Memory B cell (primary cell): ENCODE results near the gene CSNK1D.

Experiments used
- ATAC-seq: fragments of 150-1000 bp; cut with Tn5 transposase; 2 replicates; pipeline ENCODE4 v1.10.0; 2021; ENCODE audit warnings: low read depth, mild to moderate bottlenecking, moderate library complexity
- DNase-seq, 2 donors: peaks; one replicate each; pipeline ENCODE4 v3.0.0; 2022; ENCODE audit warnings: low spot score in 2 of 2
- H3K27ac Mint-ChIP-seq: one replicate; pipeline ENCODE4 v1.8.0; 2022; ENCODE audit warnings: mild to moderate bottlenecking, moderate library complexity, mixed read lengths
- H3K27me3 Mint-ChIP-seq: one replicate; pipeline ENCODE4 v1.8.0; 2022; ENCODE audit warnings: mixed read lengths
- H3K36me3 Mint-ChIP-seq: one replicate; pipeline ENCODE4 v1.8.0; 2022; ENCODE audit warnings: mild to moderate bottlenecking, mixed read lengths
- H3K4me1 Mint-ChIP-seq: one replicate; pipeline ENCODE4 v1.8.0; 2022; ENCODE audit warnings: mixed read lengths
- H3K4me3 Mint-ChIP-seq: one replicate; pipeline ENCODE4 v1.8.0; 2022; ENCODE audit warnings: mild to moderate bottlenecking, moderate library complexity, mixed read lengths
- H3K9me3 Mint-ChIP-seq: one replicate; pipeline ENCODE4 v1.8.0; 2022; ENCODE audit warnings: mixed read lengths

Gene CSNK1D

DNA sequence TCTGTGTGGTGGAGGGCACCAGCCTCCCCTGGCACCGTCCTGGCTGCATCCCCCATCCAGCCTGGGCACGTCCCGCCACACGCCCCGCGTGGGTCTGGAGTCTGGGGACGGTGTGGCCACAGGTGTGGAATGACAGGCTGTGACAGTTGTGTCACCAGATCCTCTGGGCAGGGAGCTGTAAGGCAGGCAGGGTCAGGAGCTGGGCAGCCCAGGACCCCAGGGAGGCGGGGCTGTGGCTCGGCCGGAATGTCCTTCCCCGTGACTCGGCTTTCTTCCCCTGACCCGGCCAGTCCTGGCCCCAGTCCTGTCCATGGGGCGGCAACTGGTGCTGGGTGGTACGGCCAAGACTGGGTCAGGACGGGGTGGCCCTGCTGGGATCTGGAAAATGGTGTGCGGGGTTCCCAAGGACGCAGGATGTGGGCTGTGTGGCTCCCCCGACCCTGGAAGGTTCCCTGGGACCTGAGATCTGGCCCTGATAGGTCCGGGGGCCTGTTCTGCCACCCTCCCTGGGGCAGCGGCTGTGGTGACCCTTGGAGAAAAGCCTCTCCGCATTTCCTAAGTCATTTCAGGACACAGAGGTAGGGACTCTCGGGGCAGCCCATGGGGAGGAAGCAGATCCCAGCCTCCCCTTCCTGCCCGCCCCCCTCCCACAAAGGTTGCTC lies 48.0 kb downstream of the CSNK1D start:
- Mint-ChIP-seq H3K4me3 (no peak overlapping the region), H3K9me3 (no peaks in the 10 kb centered on the region), H3K4me1 (peaks cover 10% of the 10 kb centered on the region), H3K27me3 (no peaks in the 10 kb centered on the region), H3K36me3 (no peaks in the 10 kb centered on the region), H3K27ac (no peak overlapping the region)
- no peak for ATAC-seq
- no peak for DNase-seq

DNA sequence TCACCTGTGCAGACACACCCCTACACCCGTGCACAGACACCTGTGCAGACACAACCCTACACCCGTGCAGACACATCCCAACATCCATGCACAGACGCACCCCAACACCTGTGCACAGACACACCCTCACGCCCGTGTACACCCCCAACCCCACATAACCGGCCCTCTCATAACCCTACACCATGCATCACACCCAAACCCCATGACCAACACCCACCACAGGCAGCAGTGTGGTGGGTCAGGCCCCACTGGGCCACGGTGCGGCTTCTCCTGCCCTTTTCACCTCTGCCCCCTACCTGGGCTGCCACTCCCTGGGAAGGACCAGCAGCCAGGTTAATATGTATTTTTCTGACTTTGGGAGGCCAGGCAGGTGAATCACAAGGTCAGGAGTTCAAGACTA lies 48.8 kb downstream of the CSNK1D start:
- DNase-seq (no peak), ATAC-seq (no peak)
- Mint-ChIP-seq H3K4me3 (no peak overlapping the region), H3K27ac (no peak overlapping the region), H3K4me1 (peaks cover 7% of the 10 kb centered on the region), H3K9me3 (no peaks in the 10 kb centered on the region), H3K27me3 (no peaks in the 10 kb centered on the region), H3K36me3 (no peaks in the 10 kb centered on the region)

DNA sequence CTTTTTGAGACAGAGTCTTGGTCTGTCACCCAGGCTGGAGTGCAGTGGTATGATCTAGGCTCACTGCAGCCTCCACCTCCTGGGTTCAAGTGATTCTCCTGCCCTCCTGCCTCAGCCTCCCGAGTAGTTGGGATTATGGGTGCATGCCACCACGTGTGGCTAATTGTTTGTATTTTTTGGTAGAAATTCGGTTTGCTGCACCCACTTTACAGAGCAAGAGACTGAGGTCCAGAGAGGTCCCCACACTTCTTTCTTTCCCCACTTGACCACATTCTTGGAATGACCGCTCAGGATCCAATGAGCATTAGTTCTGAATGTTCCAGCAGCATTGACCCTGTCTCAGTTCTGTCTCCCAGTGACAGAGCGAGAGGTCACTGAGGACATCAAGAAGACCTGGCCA lies 50.0 kb downstream of the CSNK1D start:
- H3K4me3 Mint-ChIP-seq = no peak overlapping the region

DNA sequence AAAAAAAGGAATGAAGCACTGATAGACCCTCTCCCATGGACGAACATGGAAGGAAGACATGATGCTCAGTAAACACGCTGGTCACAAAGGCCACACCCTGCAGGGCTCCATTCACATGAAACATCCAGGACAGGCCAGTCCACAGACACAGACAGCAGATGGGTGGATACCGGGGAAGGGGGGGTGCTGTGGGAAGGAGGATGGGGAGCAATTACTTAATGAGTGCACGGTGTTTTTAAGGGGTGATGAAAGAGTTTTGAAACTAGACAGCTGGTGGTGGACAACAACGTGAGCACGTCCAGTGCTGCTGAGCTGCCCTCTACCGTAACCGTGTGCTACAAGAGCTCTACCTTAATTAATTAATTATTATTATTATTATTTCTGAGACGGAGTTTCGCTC lies 50.7 kb downstream of the CSNK1D start:
- ATAC-seq (no peak), DNase-seq (no peak)
- H3K4me3 Mint-ChIP-seq = no peak overlapping the region
- peaks cover 7% of the 10 kb centered on the region for H3K4me1 Mint-ChIP-seq
- no peaks in the 10 kb centered on the region for H3K9me3 Mint-ChIP-seq
- H3K27ac Mint-ChIP-seq = no peak overlapping the region
- H3K27me3 Mint-ChIP-seq = no peaks in the 10 kb centered on the region
- no peaks in the 10 kb centered on the region for H3K36me3 Mint-ChIP-seq

More for the DNA sequence above, 50.0 kb downstream of the CSNK1D start:
- Mint-ChIP-seq H3K9me3 (no peaks in the 10 kb centered on the region), H3K27ac (no peak overlapping the region), H3K27me3 (no peaks in the 10 kb centered on the region), H3K36me3 (no peaks in the 10 kb centered on the region), H3K4me1 (peaks cover 7% of the 10 kb centered on the region)
- DNase-seq (no peak), ATAC-seq (no peak)

DNA sequence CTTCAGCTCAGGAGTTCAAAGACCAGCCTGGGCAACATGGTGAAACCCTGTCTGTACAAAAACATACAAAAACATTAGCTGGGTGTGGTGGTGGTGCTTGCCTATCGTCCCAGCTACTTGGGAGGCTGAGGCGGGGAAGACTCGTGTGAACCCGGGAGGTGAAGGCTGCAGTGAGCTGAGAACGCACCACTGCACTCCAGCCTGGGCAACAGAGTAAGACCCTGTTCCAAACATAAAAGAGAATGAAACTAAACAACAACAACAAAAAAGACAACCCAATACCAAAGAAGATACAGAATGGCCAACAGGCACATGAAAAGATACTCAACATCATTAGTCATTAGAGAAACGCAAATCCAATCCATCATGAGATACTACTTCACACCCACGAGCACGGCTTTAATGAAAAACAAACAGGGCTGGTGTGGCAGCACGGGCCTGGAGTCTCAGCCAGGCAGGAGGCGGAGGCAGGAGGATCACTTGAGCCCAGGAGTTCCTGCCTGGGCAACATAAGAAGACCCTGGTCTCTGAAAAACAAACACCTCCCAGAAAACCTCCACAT lies 52.1 kb downstream of the CSNK1D start:
- H3K4me1 Mint-ChIP-seq = peaks cover 10% of the 10 kb centered on the region
- H3K9me3 Mint-ChIP-seq = no peaks in the 10 kb centered on the region
- no peak overlapping the region for H3K27ac Mint-ChIP-seq
- no peak overlapping the region for H3K4me3 Mint-ChIP-seq
- DNase-seq (no peak), ATAC-seq (no peak)
- H3K27me3 Mint-ChIP-seq = no peaks in the 10 kb centered on the region
- no peaks in the 10 kb centered on the region for H3K36me3 Mint-ChIP-seq

DNA sequence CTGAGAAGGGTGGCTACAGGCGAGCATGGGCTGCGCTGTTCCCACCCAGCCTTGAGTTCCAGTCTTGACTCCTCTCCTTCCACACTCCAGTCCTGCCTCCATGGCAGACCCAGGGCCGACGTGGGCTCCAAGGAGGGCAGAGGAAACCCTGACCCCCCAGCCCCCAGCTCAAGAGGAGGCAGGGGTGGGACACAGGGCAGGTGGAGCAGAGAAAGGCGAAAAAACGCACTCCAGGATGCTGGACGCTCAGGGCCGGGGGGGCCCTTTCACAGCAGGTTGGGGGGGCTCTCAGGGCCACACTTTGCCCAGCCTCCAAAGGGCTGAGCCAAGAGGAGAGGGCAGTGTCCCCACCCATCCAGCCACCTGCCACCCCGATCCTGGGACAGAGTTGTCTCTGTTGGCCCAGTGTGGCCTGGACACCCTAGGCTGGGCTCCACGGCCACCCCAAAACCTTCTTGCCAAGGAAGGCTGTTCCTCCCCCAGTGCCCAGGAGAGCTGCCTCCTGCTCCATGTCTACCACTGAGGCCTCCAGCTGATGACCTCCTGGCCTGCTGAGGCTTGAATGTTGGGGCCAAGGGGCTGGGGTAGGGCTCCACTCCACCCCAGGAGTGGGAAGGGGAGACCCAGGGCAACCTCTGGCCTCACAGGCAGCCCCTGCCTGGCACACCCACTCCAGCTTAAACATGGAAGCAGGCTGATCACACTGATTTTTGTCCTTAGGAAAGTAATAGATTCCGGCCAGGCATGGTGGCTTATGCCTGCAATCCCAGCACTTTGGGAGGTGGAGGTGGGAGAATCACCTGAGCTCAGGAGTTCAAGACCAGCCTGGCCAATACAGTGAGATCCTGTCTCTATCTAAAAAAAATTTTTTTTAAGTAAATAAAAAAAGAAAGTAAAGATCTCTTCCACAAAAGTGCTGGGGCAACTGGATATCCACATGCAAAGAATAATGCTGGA lies 53.5 kb downstream of the CSNK1D start:
- no peak for ATAC-seq
- no peaks in the 10 kb centered on the region for H3K36me3 Mint-ChIP-seq
- H3K9me3 Mint-ChIP-seq = no peaks in the 10 kb centered on the region
- no peaks in the 10 kb centered on the region for H3K27me3 Mint-ChIP-seq
- H3K4me1 Mint-ChIP-seq = peaks cover 16% of the 10 kb centered on the region
- H3K27ac Mint-ChIP-seq = no peak overlapping the region
- H3K4me3 Mint-ChIP-seq = no peak overlapping the region
- DNase-seq = no peak

DNA sequence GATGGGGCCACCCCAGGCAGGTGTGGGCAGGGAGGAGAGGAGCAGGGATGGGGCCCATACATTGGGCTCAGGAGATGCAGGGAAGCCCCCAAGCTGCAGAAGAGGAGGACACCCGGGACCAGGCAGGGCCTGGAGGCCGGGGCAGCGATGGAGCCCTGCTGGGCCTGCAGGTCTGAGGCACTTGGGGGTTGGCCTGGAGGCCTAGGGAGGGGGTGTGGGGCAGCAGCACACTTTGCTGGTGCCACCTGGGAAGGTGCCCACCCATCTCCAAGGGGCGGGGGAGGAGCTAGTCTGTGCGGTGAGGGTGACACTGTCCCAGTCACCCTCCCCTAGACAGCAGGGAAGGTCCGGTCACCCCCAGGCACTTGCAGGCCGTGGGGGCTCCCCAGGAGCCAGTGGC lies 54.4 kb downstream of the CSNK1D start:
- H3K9me3 Mint-ChIP-seq = no peaks in the 10 kb centered on the region
- no peaks in the 10 kb centered on the region for H3K27me3 Mint-ChIP-seq
- H3K36me3 Mint-ChIP-seq = no peaks in the 10 kb centered on the region
- DNase-seq (no peak), ATAC-seq (no peak)
- H3K4me1 Mint-ChIP-seq = peaks cover 18% of the 10 kb centered on the region
- H3K27ac Mint-ChIP-seq = no peak overlapping the region
- no peak overlapping the region for H3K4me3 Mint-ChIP-seq

DNA sequence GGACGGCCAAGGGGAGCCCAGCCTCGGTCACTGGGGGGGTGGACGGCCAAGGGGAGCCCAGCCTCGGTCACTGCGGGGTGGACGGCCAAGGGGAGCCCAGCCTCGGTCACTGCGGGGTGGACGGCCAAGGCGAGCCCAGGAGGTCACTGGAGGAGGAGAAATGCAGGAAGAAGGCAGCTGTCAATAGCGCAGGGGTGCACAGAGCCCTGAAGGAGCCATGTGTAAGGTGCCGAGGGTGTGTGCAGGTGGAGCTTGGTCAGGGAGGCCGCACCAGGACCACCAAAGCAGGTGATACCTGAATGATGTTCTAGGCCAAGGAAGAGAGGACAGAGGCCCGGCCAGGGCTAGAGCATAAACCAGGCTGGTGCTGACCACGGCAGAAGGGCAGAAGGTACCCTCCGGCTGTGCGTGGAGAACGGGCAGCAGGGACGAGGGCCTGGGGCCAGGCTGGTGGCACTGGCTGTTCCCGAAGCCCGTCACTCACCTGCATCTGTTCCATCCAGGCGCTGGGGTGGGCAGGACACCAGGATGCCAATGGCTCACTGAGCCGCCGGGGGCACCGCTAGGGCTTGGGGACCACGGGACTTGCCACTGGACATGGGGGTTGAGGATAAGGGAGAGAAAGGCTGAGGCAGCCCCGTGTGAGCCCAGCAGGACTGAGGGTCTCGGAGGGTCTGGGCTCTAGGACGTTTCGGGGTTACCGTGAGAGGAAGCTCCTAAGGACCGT lies 55.0 kb downstream of the CSNK1D start:
- Mint-ChIP-seq H3K27me3 (no peaks in the 10 kb centered on the region), H3K36me3 (no peaks in the 10 kb centered on the region), H3K4me3 (no peak overlapping the region), H3K27ac (no peak overlapping the region), H3K4me1 (peaks cover 20% of the 10 kb centered on the region), H3K9me3 (no peaks in the 10 kb centered on the region)
- no peak for ATAC-seq
- no peak for DNase-seq

DNA sequence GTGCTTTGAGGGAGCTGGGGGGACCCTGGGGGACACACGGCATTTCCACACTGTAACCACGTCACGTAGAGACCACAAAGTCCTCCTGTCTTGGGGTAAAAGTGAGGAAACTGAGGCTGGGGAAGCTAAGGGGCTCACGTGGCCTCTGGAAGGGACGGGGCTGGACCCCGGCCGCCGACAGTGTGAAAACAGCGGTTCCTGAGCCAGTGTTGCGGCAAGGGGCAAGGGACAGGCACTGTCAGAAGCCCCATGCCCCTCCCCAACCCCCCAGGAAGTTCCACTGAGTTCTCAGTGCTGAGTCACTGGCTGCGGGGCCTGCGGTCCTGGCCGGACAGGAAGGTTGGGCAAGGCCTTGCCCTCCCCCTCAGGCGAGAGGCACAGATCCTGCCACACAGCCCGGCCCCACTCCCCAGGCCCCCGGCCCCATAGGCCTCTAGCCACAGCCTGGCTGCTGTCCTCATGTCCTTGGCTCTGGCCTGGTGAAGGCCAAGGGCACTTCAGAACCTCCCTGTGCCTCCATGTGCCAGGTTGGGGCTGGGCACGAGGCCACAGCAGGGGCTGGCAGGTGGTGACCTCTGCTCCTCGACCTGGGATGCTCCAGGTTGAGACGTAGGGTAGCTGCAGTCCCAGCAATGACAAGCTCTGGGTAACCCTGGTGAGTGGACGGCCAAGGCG lies 55.8 kb downstream of the CSNK1D start:
- no peaks in the 10 kb centered on the region for H3K9me3 Mint-ChIP-seq
- H3K4me1 Mint-ChIP-seq = peaks cover 21% of the 10 kb centered on the region
- no peak for DNase-seq
- H3K27me3 Mint-ChIP-seq = no peaks in the 10 kb centered on the region
- no peak overlapping the region for H3K4me3 Mint-ChIP-seq
- no peak overlapping the region for H3K27ac Mint-ChIP-seq
- no peaks in the 10 kb centered on the region for H3K36me3 Mint-ChIP-seq
- no peak for ATAC-seq

DNA sequence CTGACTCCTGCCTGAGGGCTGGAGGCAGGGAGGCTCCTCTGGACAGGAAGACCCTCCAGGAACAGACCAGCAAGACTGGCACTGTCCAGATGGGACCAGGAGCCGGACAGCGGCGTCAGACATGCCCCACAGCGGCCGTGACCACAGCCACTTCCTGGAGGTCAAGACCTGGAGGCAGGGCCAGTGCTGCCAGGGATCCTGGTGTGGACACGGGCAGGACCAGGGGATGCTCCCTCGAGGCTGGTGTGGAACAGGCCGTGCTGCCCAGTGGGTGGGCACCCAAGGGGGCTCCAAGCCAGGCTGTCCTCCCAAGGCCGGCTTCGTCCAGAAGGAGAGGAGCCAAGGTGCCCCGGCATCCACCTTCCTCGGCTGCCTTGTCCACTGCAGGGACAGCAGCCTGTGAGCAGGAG lies 56.4 kb downstream of the CSNK1D start:
- H3K27ac Mint-ChIP-seq = peak overlapping the region; percentile 90
- peaks cover 21% of the 10 kb centered on the region for H3K4me1 Mint-ChIP-seq
- H3K4me3 Mint-ChIP-seq = no peak overlapping the region
- no peaks in the 10 kb centered on the region for H3K9me3 Mint-ChIP-seq
- no peaks in the 10 kb centered on the region for H3K27me3 Mint-ChIP-seq
- DNase-seq = no peak
- no peak for ATAC-seq
- H3K36me3 Mint-ChIP-seq = no peaks in the 10 kb centered on the region

DNA sequence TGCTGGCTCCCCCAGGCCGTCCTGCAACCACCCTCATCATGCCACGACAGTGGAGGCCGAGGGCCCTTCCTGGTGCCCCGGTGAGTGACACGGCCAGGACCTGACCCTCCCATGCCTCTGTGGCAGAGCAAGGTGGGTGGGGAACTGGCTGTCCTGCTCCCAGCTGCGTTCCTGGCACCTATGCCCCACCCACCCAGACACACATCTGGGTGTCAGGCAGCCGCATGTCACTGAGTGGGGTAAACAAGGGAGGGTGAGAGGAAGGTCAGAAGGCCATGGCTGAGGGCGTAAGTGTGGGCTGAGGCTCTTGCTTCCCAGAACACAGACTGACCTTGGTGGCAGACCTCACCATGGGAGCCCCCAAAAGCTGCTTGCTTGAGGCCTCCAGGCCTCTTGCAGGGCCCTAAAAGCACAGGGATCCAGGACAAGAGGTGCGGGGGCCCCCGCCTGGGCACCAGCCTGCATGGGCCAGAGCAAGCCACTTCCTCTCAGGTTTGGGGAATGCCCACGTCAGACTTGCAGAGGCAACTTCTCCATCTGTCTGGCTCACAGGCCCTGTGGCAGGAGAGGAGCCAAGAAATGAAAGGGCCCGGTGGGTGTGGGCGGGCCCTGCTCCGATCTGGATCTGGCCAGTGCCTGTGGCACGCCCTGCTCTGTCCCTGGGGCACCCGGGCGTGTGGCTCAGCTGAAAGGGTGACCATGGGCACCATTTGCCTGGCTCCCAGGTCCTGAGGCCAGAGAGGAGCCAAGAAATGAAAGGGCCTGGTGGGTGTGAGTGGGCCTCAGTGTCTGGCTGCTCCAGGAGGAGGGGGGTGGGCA lies 57.0 kb downstream of the CSNK1D start:
- H3K27me3 Mint-ChIP-seq = no peaks in the 10 kb centered on the region
- no peaks in the 10 kb centered on the region for H3K9me3 Mint-ChIP-seq
- H3K4me1 Mint-ChIP-seq = peaks cover 21% of the 10 kb centered on the region
- DNase-seq (peak; percentile 71 to 72), ATAC-seq (peak; percentile 83)
- peak overlapping the region; percentile 90 for H3K27ac Mint-ChIP-seq
- no peaks in the 10 kb centered on the region for H3K36me3 Mint-ChIP-seq
- peak overlapping the region; percentile 51 for H3K4me3 Mint-ChIP-seq

DNA sequence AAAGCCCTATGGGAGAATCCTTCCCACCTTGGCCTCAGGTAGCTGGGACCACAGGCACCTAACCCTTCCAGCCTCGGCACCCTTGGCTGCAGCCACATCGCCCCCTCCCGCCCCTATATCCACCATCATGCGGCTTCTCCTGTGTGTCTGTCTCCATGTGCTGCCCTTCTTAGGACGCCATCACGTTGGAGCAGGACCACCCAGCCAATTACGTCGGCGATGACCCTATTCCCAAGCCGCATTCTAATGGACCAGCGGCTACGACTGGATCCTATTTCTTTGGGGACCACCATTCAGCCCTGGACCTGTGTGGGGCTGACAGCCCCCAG lies 57.6 kb downstream of the CSNK1D start:
- peak overlapping the region; percentile 51 for H3K4me3 Mint-ChIP-seq
- no peaks in the 10 kb centered on the region for H3K27me3 Mint-ChIP-seq
- H3K9me3 Mint-ChIP-seq = no peaks in the 10 kb centered on the region
- H3K4me1 Mint-ChIP-seq = peaks cover 21% of the 10 kb centered on the region
- no peak for ATAC-seq
- H3K27ac Mint-ChIP-seq = peak overlapping the region; percentile 90
- no peaks in the 10 kb centered on the region for H3K36me3 Mint-ChIP-seq
- no peak for DNase-seq
